ENCODE results near the gene LHFPL2. TPM values are rescaled to one million over a fixed set of nuclear protein-coding genes. Genes with fewer than 3 reads are reported as not detected.
A peak's percentile ranks its signal among the peaks of the same experiment; 100 is the strongest.

Gene LHFPL2
- polyA plus RNA-seq, 1 of the 3 experiments (the other 2 are of a cell fraction): 10.4 TPM

GRCh38 chr5:78537821-78538220 lies 110.8 kb downstream of the LHFPL2 start:
- Histone ChIP-seq H3K4me3 (ENCODE audit: low read depth in 2 of 2, low read length in 1 of 2) (no peak overlapping the region), H3K27me3 (ENCODE audit: insufficient read depth) (no peaks in the 10 kb centered on the region), H3K9me2 (no peaks in the 10 kb centered on the region), H3K9me3 (no peaks in the 10 kb centered on the region), H4K20me1 (ENCODE audit: insufficient read depth) (no peaks in the 10 kb centered on the region), H3K79me2 (ENCODE audit: insufficient read depth) (peaks cover 100% of the 10 kb centered on the region), H3K36me3 (replicated peaks in 1 of 2; ENCODE audit: control insufficient read depth in 1 of 2, insufficient read depth in 2 of 2, low read length in 1 of 2) (peaks cover 0 to 4% of the 10 kb centered on the region in 2 experiments), H3K27ac (ENCODE audit: low read depth in 2 of 2, low read length in 1 of 2) (peak overlapping the region in 1 of 2 experiments; percentile 97; a peak in 1 of 4 replicates), H3K9ac (no peak overlapping the region), H3K4me2 (no peak overlapping the region), H2AFZ (ENCODE audit: low read depth) (no peak overlapping the region), H3F3A (replicated peaks; ENCODE audit: insufficient read depth) (peaks cover 26% of the 10 kb centered on the region), H3K4me1 (ENCODE audit: control insufficient read depth in 1 of 2, insufficient read depth in 2 of 2, low read depth in 1 of 2, low read length in 1 of 2) (peaks cover 7 to 33% of the 10 kb centered on the region in 2 experiments; a peak in 3 of 4 replicates)
- peak; percentile 58 for DNase-seq
- ChIA-PET POLR2A (no interaction called here), CTCF (interaction anchor here (0.6 to 7.2 kb wide), 52 partner anchors 10 to 487 kb away, joined by 3 to 61 read pairs (median 4); partner anchors contain the start of genes ARSB, LHFPL2 and SCAMP1)
- no peak for TF ChIP-seq EP300 (IDR thresholded peaks at IDR 0.05; ENCODE audit: borderline replicate concordance in 1 of 2, low read depth in 1 of 2, low read length in 1 of 2)
- peak; percentile 58 for TF ChIP-seq CTCF (IDR thresholded peaks at IDR 0.05)
- peak; percentile 90 for TF ChIP-seq RAD21 (IDR thresholded peaks at IDR 0.05; ENCODE audit: low read length)
- peak; percentile 89 for TF ChIP-seq SMC3 (IDR thresholded peaks at IDR 0.05; ENCODE audit: low read depth, low read length)
- WGBS (ENCODE audit: low lambda C conversion rate): 91% methylated on average over 5 of the region's 5 CpGs

- no peak overlapping the region for H3K4me2 ChIP-seq
- TF ChIP-seq TCF12 (IDR thresholded peaks at IDR 0.05) (no peak), CTCF (IDR thresholded peaks at IDR 0.05) (no peak), FOXM1 (IDR thresholded peaks at IDR 0.05; ENCODE audit: low read depth) (no peak), CHD2 (IDR thresholded peaks at IDR 0.05; ENCODE audit: low read length, partially characterized antibody) (no peak)
- peaks cover 0 to 4% of the 10 kb centered on the region in 2 experiments for H3K36me3 ChIP-seq (replicated peaks in 1 of 2; ENCODE audit: control insufficient read depth in 1 of 2, insufficient read depth in 2 of 2, low read length in 1 of 2)
- H3K79me2 ChIP-seq (ENCODE audit: insufficient read depth): peaks cover 100% of the 10 kb centered on the region
- no peaks in the 10 kb centered on the region for H4K20me1 ChIP-seq (ENCODE audit: insufficient read depth)
- no peak for DNase-seq
- no peak overlapping the region for H2AFZ ChIP-seq (ENCODE audit: low read depth)
- no peak overlapping the region for H3K9ac ChIP-seq
- peaks cover 4 to 33% of the 10 kb centered on the region in 2 experiments; a peak in 3 of 4 replicates for H3K4me1 ChIP-seq (ENCODE audit: control insufficient read depth in 1 of 2, insufficient read depth in 2 of 2, low read depth in 1 of 2, low read length in 1 of 2)
- H3K27ac ChIP-seq (ENCODE audit: low read depth in 2 of 2, low read length in 1 of 2): peak overlapping the region in 1 of 2 experiments; percentile 97; a peak in 1 of 4 replicates
- CTCF ChIA-PET: interaction anchor here (0.6 to 7.2 kb wide), 49 partner anchors 9 to 488 kb away, joined by 3 to 61 read pairs (median 4); partner anchors contain the start of genes ARSB, LHFPL2 and SCAMP1
- H3F3A ChIP-seq (replicated peaks; ENCODE audit: insufficient read depth): peaks cover 26% of the 10 kb centered on the region
- no peaks in the 10 kb centered on the region for H3K9me3 ChIP-seq
- no peaks in the 10 kb centered on the region for H3K27me3 ChIP-seq (ENCODE audit: insufficient read depth)
- H3K4me3 ChIP-seq (ENCODE audit: low read depth in 2 of 2, low read length in 1 of 2): no peak overlapping the region
- POLR2A ChIA-PET: no interaction called here
- H3K9me2 ChIP-seq: no peaks in the 10 kb centered on the region
- 90% methylated on average over 5 of the region's 5 CpGs for WGBS (ENCODE audit: low lambda C conversion rate)
Measured at GRCh38 chr5:78537411-78537810, 111.2 kb downstream of the LHFPL2 start.
